VCaP (cell line): ENCODE data around the gene WDR75.
A peak's percentile ranks its signal among the peaks of the same experiment; 100 is the strongest.

Experiments used
- H3K27ac ChIP-seq: fragments of 450-650 bp; 2 replicates; pipeline ENCODE4 v1.5.1; 2017
- TF ChIP-seq, protein P1 (sequence below): fragments of 450-650 bp; conservative IDR thresholded peaks from 2 replicates; pipeline ENCODE4 v1.5.1; 2017; ENCODE audit warnings: mild to moderate bottlenecking, moderate library complexity

Gene WDR75

GRCh38 chr2:189440947-189441708, at the start of gene WDR75:
Gene WDR75 (plus strand): TSS chr2:189441474. CDS start chr2:189441493, 19 bp downstream.
- peak within 1 kb of the TSS; percentile 88 for H3K27ac ChIP-seq
- TF ChIP-seq, protein P1, sequence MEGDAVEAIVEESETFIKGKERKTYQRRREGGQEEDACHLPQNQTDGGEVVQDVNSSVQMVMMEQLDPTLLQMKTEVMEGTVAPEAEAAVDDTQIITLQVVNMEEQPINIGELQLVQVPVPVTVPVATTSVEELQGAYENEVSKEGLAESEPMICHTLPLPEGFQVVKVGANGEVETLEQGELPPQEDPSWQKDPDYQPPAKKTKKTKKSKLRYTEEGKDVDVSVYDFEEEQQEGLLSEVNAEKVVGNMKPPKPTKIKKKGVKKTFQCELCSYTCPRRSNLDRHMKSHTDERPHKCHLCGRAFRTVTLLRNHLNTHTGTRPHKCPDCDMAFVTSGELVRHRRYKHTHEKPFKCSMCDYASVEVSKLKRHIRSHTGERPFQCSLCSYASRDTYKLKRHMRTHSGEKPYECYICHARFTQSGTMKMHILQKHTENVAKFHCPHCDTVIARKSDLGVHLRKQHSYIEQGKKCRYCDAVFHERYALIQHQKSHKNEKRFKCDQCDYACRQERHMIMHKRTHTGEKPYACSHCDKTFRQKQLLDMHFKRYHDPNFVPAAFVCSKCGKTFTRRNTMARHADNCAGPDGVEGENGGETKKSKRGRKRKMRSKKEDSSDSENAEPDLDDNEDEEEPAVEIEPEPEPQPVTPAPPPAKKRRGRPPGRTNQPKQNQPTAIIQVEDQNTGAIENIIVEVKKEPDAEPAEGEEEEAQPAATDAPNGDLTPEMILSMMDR: no peak

DNA sequence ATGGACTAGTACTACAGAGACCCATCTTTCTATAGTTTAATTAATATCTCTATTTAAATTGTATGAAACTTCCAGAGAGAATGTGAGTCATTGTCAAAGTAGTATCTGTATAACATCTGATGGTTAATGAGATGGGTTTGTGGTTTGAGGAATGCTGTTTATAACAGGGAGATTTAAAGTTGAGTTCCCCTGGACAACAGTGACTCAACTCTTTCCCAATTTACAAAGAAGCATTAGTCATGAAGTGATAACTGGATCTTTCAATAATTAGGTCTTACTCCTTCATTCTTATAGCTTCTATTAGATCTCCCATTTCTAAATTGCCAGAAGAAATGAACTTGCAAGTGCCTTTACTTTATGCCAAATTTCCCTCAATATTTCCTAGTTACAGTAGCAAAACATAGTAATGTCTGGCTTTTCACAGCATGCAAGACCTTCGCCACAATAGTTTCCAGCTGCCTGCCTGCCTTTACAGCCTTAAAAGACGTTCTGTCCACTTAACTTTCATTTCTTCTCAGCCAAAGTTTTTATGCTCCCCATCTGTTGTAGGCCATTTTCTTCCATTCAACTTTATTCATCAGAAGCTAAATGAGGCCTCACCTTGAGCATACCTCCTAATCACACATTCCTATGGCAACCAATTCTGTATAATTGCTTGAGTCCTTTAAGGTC, 47.7 kb upstream of the WDR75 start:
- H3K27ac ChIP-seq: no peak overlapping the region

GRCh38 chr2:189394525-189394924, 46.7 kb upstream of the WDR75 start:
- TF ChIP-seq, protein P1: no peak
- H3K27ac ChIP-seq: no peak overlapping the region

More for the DNA sequence above, 47.7 kb upstream of the WDR75 start:
- TF ChIP-seq, protein P1: no peak

DNA sequence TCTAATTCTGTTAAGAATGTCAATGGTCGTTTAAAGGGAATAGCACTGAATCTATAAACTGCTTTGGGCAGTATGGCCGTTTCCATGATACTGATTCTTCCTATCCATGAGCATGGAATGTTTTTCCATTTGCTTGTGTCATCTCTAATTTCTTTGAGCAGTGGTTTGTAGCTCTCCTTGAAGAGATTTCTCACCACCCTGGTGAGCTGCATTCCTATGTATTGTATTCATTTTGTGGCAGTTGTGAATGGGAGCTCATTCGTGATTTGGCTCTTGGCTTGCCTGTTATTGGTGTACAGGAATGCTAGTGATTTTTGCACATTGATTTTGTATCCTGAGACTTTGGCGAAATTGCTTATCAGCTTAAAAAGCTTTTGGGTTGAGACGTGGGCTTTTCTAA, 38.3 kb upstream of the WDR75 start:
- no peak overlapping the region for H3K27ac ChIP-seq
- TF ChIP-seq, protein P1: no peak

- TF ChIP-seq, protein P1: no peak
- no peak overlapping the region for H3K27ac ChIP-seq
Measured at GRCh38 chr2:189406586-189407233, 34.6 kb upstream of the WDR75 start.

- no peak overlapping the region for H3K27ac ChIP-seq
- TF ChIP-seq, protein P1: no peak
Measured at GRCh38 chr2:189407281-189408209, 33.7 kb upstream of the WDR75 start.
